ENCODE measurements around the gene UBQLN4. TPM values are rescaled to one million over a fixed set of nuclear protein-coding genes. Genes with fewer than 3 reads are reported as not detected.

UBQLN4 gene
- polyA plus RNA-seq, 1 of the 3 experiments (the other 2 are of a cell fraction), result 37.0 TPM

DNA sequence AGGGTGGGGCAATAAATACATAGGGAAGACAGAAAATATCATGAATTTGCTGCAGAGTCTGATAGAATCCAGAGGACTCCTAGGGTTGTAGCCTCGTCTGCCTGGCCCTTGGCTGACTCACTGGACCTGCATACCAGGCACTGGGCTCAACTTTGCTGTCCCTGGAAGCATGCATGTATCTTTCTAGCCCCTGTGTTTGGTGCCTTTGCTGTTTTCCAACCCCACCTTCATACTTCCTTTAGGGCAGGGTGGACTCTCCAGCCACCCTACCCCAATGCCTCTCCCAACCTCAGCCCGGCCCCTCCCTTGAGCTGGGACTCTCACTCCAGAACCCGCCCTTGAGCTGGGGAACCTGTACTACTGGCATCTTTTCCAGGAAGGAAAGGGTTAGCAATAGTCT, 8.6 kb upstream of the UBQLN4 start:
- Histone ChIP-seq H3K27ac (ENCODE audit: low read depth in 2 of 2, low read length in 1 of 2) (no peak overlapping the region), H3K36me3 (replicated peaks in 1 of 2; ENCODE audit: control insufficient read depth in 1 of 2, insufficient read depth in 2 of 2, low read length in 1 of 2) (peaks cover 2 to 12% of the 10 kb centered on the region in 2 experiments), H3K4me3 (ENCODE audit: low read depth in 2 of 2, low read length in 1 of 2) (no peak overlapping the region), H3K9me2 (no peaks in the 10 kb centered on the region), H3K4me1 (ENCODE audit: control insufficient read depth in 1 of 2, insufficient read depth in 2 of 2, low read depth in 1 of 2, low read length in 1 of 2) (peaks cover 0 to 8% of the 10 kb centered on the region in 2 experiments; a peak in 2 of 4 replicates), H3K79me2 (ENCODE audit: insufficient read depth) (no peaks in the 10 kb centered on the region), H4K20me1 (ENCODE audit: insufficient read depth) (no peaks in the 10 kb centered on the region), H2AFZ (ENCODE audit: low read depth) (no peak overlapping the region), H3K4me2 (no peak overlapping the region), H3F3A (replicated peaks; ENCODE audit: insufficient read depth) (peaks cover 6% of the 10 kb centered on the region), H3K9ac (no peak overlapping the region), H3K27me3 (ENCODE audit: insufficient read depth) (no peaks in the 10 kb centered on the region), H3K9me3 (no peaks in the 10 kb centered on the region)
- 62% methylated on average over 3 of the region's 3 CpGs for WGBS (ENCODE audit: low lambda C conversion rate)
- TF ChIP-seq POLR2AphosphoS5 (IDR thresholded peaks at IDR 0.05; ENCODE audit: low read depth, low read length), result no peak
- no peak for TF ChIP-seq SMC3 (IDR thresholded peaks at IDR 0.05; ENCODE audit: low read depth, low read length)
- TF ChIP-seq RXRA (IDR thresholded peaks at IDR 0.05; ENCODE audit: borderline replicate concordance, low read depth), result no peak
- no peak for TF ChIP-seq EZH2phosphoT487 (IDR thresholded peaks at IDR 0.05; ENCODE audit: borderline replicate concordance, low read depth)
- TF ChIP-seq MEF2A (IDR thresholded peaks at IDR 0.05; ENCODE audit: borderline replicate concordance, low read depth), result no peak
- ChIA-PET CTCF (interaction anchor here (1.0 to 5.0 kb wide), 3 partner anchors 9 to 37 kb away, joined by 3 to 45 read pairs (median 3); partner anchors contain the start of genes MEX3A and UBQLN4), POLR2A (no interaction called here)
- DNase-seq, result no peak

DNA sequence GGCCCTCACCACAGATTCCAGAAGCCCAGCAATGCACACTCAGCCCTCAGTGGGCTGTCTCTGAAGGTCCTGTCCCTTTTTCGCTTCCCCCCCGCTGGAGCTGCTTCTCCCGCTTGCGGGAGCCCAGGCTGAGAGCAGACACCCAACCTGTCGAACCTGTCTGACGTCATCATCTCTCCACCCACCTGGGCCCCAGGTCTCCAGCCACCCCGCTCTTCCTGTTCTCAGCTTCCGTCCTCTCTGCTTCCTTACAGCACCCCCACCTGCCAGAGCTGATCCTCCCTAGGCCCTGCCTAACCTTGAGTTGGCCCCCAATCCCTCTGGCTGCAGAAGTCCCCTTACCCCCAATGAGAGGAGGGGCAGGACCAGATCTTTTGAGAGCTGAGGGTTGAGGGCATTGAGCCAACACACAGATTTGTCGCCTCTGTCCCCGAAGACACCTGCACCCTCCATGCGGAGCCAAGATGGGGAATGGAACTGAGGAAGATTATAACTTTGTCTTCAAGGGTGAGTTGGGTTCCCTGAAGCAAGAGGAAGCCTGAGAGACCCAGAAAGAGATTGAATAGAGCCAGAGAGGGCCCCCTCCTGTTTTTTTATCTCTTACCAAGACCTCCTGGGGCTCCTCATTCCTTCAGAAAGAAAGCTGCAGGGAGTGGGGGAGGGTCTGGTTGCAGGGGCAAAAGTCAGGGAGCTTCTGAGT, 7.5 kb upstream of the UBQLN4 start, which contains the start of gene RAB25:
Gene RAB25, plus strand, starts transcription at position 224 of the 700 bp plus-strand sequence. Its CDS starts 241 bp downstream, at position 465.
- H3K4me1 ChIP-seq (ENCODE audit: control insufficient read depth in 1 of 2, insufficient read depth in 2 of 2, low read depth in 1 of 2, low read length in 1 of 2), result peaks cover 0 to 8% of the 10 kb centered on the region in 2 experiments; a peak in 2 of 4 replicates
- H3K79me2 ChIP-seq (ENCODE audit: insufficient read depth), result peaks cover 8% of the 10 kb centered on the region
- no peak within 1 kb of the TSS for H3K4me3 ChIP-seq (ENCODE audit: low read depth in 2 of 2, low read length in 1 of 2)
- POLR2A ChIA-PET, result no interaction called here
- H3K9me3 ChIP-seq, result no peaks in the 10 kb centered on the region
- peaks cover 3% of the 10 kb centered on the region for H3F3A ChIP-seq (replicated peaks; ENCODE audit: insufficient read depth)
- H2AFZ ChIP-seq (ENCODE audit: low read depth), result no peak within 1 kb of the TSS
- H3K9me2 ChIP-seq, result no peaks in the 10 kb centered on the region
- no peak within 1 kb of the TSS for H3K9ac ChIP-seq
- no peak within 1 kb of the TSS for H3K4me2 ChIP-seq
- TF ChIP-seq EP300 (IDR thresholded peaks at IDR 0.05; ENCODE audit: borderline replicate concordance in 1 of 2, low read depth in 1 of 2, low read length in 1 of 2) (no peak), FOSL2 (IDR thresholded peaks at IDR 0.05; ENCODE audit: borderline replicate concordance, low read depth) (no peak), RCOR1 (IDR thresholded peaks at IDR 0.05; ENCODE audit: low read length) (no peak), CHD2 (IDR thresholded peaks at IDR 0.05; ENCODE audit: low read length, partially characterized antibody) (no peak), MXI1 (IDR thresholded peaks at IDR 0.05; ENCODE audit: low read depth, low read length) (no peak), RXRA (IDR thresholded peaks at IDR 0.05; ENCODE audit: borderline replicate concordance, low read depth) (no peak), JUND (IDR thresholded peaks at IDR 0.05) (no peak)
- TF ChIP-seq, protein P1, sequence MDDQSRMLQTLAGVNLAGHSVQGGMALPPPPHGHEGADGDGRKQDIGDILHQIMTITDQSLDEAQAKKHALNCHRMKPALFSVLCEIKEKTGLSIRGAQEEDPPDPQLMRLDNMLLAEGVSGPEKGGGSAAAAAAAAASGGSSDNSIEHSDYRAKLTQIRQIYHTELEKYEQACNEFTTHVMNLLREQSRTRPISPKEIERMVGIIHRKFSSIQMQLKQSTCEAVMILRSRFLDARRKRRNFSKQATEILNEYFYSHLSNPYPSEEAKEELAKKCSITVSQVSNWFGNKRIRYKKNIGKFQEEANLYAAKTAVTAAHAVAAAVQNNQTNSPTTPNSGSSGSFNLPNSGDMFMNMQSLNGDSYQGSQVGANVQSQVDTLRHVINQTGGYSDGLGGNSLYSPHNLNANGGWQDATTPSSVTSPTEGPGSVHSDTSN (IDR thresholded peaks at IDR 0.05), result no peak
- TF ChIP-seq, protein P2, sequence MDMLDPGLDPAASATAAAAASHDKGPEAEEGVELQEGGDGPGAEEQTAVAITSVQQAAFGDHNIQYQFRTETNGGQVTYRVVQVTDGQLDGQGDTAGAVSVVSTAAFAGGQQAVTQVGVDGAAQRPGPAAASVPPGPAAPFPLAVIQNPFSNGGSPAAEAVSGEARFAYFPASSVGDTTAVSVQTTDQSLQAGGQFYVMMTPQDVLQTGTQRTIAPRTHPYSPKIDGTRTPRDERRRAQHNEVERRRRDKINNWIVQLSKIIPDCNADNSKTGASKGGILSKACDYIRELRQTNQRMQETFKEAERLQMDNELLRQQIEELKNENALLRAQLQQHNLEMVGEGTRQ (IDR thresholded peaks at IDR 0.05; ENCODE audit: borderline replicate concordance, low read depth, low read length), result no peak
- TF ChIP-seq, protein P3, sequence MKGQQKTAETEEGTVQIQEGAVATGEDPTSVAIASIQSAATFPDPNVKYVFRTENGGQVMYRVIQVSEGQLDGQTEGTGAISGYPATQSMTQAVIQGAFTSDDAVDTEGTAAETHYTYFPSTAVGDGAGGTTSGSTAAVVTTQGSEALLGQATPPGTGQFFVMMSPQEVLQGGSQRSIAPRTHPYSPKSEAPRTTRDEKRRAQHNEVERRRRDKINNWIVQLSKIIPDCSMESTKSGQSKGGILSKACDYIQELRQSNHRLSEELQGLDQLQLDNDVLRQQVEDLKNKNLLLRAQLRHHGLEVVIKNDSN (IDR thresholded peaks at IDR 0.05; ENCODE audit: borderline replicate concordance, low read depth), result no peak
- H4K20me1 ChIP-seq (ENCODE audit: insufficient read depth), result no peaks in the 10 kb centered on the region
- H3K27ac ChIP-seq (ENCODE audit: low read depth in 2 of 2, low read length in 1 of 2), result no peak within 1 kb of the TSS
- WGBS (ENCODE audit: low lambda C conversion rate), result 83% methylated on average over 11 of the region's 11 CpGs
- no peaks in the 10 kb centered on the region for H3K27me3 ChIP-seq (ENCODE audit: insufficient read depth)
- H3K36me3 ChIP-seq (replicated peaks in 1 of 2; ENCODE audit: control insufficient read depth in 1 of 2, insufficient read depth in 2 of 2, low read length in 1 of 2), result peaks cover 2 to 12% of the 10 kb centered on the region in 2 experiments
- DNase-seq, result no peak
- CTCF ChIA-PET, result interaction anchor here (0.8 to 1.0 kb wide), 2 partner anchors 35 kb away, joined by 3 to 4 read pairs; no protein-coding TSS in a partner anchor
